IPS-NIHi11 (cell line): ENCODE results near the gene BATF.
A peak's percentile ranks its signal among the peaks of the same experiment; 100 is the strongest.
"Not testable (repeated sequence)": the region's sequence is repeated elsewhere in the genome, so short reads cannot be mapped to it uniquely, and the experiment has no call there.

Experiments used
- DNase-seq: peaks from one replicate; pipeline ENCODE4 v3.0.0; 2012; ENCODE audit warnings: mixed read lengths, low spot score

BATF gene, protein sequence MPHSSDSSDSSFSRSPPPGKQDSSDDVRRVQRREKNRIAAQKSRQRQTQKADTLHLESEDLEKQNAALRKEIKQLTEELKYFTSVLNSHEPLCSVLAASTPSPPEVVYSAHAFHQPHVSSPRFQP

DNA sequence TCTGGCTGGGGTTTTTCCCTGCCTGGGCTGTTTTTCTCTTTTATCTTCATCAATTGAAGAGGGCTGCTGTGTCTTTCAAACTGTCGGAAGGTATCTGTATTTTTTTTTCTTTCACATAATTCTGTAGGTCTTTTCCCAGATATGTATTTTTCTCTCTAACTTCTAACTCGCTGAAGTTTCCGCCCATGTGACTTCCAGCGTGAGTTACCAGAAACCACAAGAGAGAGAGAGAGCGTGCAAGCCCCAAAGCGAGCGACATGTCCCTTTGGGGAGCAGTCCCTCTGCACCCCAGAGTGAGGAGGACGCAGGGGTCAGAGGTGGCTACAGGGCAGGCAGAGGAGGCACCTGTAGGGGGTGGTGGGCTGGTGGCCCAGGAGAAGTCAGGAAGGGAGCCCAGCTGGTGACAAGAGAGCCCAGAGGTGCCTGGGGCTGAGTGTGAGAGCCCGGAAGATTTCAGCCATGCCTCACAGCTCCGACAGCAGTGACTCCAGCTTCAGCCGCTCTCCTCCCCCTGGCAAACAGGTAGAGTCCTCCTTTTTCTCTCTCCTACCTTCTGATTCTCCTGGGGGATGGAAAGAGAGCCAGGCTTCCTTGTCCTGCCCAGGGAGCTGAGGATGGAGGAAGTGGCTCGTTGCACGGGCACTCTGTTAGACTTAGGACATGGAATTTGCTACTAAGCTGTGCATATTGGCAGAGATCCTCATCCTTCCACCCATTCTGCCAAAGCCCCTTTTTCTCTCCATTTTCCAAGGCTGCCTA is at the start of gene BATF:
TSS of gene BATF (plus strand) at position 246 of the 759 bp plus-strand sequence. CDS start at position 460, 214 bp downstream.
- DNase-seq: no peak

- not testable (repeated sequence) for DNase-seq
Observed at GRCh38 chr14:75474127-75474526, 48.1 kb upstream of the BATF start.

- peak; percentile 61 for DNase-seq
Observed at GRCh38 chr14:75476274-75476995, 45.8 kb upstream of the BATF start.

GRCh38 chr14:75477881-75478280 is 44.4 kb upstream of the BATF start:
- DNase-seq: no peak

DNA sequence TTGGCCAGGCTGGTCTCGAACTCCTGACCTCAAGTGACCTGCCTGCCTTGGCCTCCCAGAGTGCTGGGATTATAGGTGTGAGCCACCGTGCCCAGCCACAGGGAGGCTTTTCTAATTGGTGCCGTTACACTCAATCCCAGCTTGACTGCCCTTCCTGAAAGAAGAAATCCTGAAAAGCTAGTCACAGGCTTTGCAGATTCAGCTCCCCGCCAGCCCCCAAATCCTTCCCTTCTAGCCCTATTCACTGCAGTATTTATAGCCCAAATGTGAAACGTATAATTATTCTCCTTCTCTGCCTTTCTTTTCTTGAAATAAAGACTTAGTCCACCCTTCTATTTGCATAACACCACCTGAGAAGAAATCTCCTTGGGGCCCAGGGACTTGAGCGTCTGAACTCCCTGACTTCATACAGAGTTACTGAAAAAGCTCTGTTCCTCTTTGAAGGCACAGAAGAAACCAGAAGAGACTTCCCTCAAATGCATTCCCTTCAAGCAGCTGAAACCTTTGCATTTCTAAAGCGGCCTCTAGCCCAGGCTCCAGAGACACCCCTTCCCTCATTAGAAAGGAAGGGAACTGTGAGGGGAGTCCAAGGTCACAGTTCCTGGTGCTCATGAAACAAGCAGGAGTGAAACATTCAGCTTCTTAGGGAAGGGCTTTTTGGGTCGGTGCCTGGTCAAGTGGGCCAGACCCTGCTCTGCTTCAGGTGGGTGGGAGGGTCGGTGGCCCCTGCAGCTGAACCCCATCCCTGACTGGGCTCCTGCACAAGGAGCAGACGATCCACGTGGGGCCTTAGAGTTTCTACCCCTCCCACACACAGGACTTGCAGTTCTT is 42.3 kb upstream of the BATF start:
- peak; percentile 62 for DNase-seq

DNA sequence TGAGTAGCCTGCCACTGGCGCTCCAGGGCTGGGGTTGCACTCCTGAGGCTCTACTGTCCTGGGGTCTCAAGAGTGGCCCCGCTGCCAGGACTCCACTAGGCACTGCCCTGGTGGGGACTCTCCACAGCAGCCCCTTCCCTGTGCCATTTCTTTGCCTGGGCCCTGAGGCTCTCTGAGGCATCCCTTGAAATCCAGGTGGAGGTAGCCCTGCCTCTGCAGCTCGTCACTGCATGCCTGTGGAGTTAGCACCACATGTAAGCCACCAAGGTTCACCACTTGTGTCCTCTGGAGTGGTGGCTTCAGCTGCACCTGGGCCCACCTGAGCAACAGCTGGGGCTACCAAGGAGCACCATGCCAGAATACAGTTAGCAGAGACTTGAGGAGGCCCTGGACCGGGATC is 39.9 kb upstream of the BATF start:
- DNase-seq: no peak

DNA sequence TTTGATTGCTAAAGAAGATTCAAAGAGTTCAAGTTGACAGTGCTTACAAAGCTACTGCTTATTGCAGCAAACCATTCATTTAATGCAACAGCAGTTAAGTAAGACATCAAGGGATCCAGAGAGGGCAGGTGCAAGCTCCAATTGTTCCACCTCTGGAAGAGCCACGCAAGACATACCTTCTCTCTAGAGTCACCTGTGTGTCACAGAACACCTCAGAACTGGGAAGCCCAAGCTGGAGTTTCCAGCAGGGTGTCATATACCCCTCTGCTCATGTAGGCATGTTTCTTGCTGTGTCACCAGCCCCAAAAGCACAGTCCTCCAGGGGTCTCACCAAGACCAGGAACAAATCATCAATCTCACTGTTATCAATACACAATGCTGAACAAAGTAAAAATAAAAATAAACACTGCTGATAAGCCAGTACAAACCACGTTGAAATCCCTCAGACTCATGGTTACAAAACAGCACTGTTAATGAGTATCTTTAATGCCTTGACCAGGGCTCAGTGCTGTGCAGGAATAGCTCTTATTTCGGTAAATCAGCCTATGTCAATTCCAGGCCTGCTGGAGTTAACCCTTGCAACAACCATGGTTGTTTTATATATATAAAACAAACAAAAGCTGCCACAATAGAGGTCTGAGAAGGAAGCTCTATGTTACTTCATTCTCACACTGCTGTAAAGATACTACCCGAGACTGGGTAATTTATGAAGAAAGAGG is 37.4 kb upstream of the BATF start:
- DNase-seq: no peak

GRCh38 chr14:75486318-75486717 is 36.0 kb upstream of the BATF start:
- no peak for DNase-seq

- no peak for DNase-seq
Observed at GRCh38 chr14:75487155-75487671, 35.1 kb upstream of the BATF start.

DNA sequence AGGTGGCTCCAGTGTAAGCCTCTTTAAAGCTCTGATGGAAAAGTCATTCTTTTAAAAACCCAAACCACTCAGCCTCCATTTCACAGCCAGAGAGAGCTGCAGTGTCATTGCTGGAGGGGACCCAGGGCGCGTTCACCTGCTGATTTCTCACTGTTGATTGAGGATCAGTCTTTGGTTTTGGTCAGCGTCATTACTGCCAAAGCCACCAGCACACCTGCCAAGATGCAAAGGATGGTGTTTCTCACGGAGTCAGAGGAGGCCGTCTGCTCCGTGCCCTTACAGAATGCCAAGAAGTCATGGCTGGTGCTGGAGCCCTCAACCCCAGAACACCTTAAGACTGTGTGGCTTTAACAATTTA is 32.8 kb upstream of the BATF start:
- DNase-seq: no peak

DNA sequence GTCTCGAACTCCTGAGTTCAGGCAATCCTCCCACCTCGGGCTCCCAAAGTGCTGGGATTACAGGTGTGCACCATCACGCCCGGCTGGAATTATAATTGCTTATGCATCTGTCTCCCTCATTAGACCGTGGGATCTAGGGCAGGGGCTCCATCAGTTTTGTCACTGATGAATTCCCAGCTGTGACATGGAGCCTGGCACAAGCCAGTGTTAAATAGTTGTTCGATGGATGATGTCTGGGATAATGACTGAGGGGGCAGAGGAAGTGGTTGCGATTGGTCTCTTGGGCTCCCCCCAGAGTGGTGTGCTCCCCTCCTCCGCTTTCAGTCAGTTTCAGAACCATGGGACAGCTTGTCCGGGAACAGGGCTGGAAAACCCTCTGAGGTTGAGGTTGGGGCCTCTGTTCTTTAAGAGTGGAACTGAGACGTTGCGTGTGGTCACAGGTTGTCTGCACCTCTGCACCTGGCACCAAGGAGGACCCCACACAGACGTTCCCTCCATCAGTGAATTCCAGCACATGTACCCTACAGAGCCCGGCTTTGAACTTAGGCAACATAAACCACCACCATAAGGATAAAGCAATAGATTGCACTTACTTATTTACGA is 30.8 kb upstream of the BATF start:
- no peak for DNase-seq

GRCh38 chr14:75492832-75493591 is 29.3 kb upstream of the BATF start:
- DNase-seq: no peak

DNA sequence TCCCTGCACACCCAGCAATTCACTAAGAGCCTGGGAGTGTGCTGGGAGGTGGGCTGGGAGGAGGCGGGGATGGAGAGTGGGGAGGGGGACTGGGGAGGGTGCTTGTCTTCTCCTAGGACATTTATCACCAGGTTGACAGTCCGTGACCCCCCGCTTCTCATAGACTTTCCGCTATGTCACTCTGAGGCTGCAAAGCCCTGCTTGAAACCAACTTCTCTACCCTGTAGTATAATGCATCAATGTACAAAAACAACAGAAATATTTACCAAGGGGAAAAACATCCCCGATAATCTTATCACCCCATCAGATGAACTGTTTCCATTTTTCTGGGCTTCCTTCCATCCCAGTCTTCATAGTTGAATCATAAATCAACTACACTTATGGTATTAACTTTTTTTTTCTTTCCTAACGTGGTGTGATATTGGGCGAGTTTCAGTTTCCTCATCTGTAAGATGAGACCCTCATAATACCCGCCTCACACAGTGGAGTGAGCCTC is 28.6 kb upstream of the BATF start:
- DNase-seq: no peak

GRCh38 chr14:75494896-75495295 is 27.4 kb upstream of the BATF start:
- DNase-seq: no peak

DNA sequence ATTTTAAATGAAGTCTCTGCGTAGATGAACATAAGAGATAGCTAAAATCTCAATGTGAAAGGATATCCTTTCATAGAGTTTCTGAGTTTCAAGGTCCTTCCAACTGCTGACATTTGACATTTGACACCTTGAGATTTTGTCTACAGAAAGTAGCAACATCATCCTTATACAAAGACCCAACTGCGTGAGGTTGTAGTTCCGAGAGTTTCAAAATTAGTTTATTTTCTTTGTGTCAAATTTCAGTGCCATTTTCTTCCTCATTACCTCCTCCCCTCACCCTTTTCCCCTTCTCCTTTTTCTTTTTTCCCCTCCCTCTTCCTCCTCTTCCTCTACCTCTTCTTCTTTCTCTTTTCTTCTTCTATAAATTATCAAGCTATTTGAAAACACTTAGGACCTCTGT is 26.9 kb upstream of the BATF start:
- DNase-seq: no peak

DNA sequence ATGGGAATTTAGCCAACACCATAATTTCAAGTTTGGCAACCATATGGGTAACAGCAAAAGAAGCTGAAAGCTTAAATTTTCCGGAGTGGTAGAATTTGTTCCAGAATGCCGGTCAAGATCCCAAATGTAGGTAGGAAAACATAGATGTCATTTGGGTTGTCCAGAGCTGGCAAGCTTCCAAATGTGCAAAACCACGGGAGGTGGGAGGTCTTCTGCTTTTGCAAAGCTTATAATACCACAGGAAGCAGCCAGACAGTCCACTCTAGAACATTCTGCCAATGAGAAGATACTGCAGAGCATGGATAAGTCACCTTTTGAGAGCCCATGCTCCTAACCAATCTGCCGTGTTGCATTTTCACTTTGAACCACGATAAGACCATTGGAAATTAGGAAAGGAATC is 26.4 kb upstream of the BATF start:
- DNase-seq: no peak

DNA sequence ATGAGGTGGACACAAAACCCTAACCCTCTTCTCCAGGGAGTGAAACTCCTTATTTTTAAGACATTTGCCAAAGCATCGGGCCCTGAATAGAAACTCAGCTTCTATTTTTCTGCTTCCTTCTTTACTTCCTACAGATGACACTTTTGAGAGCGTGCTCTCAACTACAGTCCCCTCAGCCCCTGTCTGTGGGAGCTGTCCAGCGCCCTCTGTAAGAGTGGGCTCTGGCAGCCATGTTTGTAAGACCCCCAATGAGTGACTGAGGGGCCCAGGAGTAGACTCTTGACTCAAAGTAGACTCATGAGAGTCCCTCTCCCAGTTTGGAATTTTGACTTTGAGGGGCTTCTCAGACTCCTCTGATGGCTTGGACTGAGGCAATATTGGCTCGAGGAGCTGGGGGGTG is 25.5 kb upstream of the BATF start:
- no peak for DNase-seq

DNA sequence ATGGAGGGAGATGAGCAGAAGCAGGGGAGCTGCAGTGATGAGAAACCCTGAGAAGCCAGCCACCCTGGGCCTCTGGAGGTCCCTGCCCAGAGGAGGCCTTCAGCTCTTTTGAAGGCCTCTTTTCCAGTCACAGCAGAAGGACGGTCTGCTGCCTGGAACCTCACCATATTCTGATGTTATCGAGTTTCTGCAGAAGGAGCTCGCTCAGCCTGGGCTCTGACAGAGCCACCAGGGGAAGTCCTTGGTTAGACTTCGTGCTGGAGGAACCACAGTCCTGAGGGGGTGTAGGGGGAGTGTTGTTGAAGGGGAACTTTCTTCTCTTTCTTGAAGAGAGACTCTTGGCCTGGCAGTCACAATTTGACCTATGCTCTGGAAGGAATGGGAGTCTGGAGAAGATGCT is 25.1 kb upstream of the BATF start:
- no peak for DNase-seq

DNA sequence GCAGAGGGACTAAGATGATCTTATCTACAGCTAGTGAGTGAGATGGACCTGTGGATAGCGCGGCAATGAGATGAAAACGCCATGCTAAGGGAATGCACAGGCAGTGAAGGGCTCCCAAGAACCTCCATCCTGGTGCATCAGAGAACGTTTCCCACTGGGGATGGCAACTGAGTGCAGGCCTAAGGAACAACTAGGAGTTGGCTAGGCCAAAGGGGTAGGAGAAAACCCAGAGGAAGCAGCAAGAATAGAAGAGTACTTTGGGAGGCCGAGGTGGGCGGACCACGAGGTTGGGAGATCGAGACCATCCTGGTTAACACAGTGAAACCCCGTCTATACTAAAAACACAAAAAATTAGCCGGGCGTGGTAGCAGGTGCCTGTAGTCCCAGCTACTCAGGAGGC is 24.6 kb upstream of the BATF start:
- DNase-seq: no peak
